GM12865 (cell line): ENCODE data around the gene SEZ6L.

ENCODE experiments used
- DNase-seq: peaks from one replicate; pipeline ENCODE4 v3.0.0; 2010; ENCODE audit warnings: low read depth
- H3K4me3 ChIP-seq: 2 replicates; pipeline ENCODE4 v1.5.1; 2011; ENCODE audit warnings: mild to moderate bottlenecking, low read depth, low read length, control low read depth
- CTCF ChIP-seq: IDR thresholded peaks from 2 replicates; pipeline ENCODE4 v1.5.1; 2011; ENCODE audit warnings: low read length, control low read depth, low read depth, inconsistent platforms; ENCODE audit not compliant: insufficient read depth; ENCODE audit errors: missing control alignments

Gene SEZ6L

GRCh38 chr22:26276529-26277160 is 107.4 kb downstream of the SEZ6L start:
- TF ChIP-seq CTCF, result no peak
- no peak for DNase-seq
- no peak overlapping the region for H3K4me3 ChIP-seq

- H3K4me3 ChIP-seq, result no peak overlapping the region
- TF ChIP-seq CTCF, result no peak
- no peak for DNase-seq
Observed at GRCh38 chr22:26281941-26282340, 112.7 kb downstream of the SEZ6L start.

GRCh38 chr22:26283330-26283729 is 114.1 kb downstream of the SEZ6L start:
- no peak overlapping the region for H3K4me3 ChIP-seq
- TF ChIP-seq CTCF, result no peak
- no peak for DNase-seq

- no peak for DNase-seq
- no peak for TF ChIP-seq CTCF
- no peak overlapping the region for H3K4me3 ChIP-seq
Observed at GRCh38 chr22:26285632-26286031, 116.4 kb downstream of the SEZ6L start.

GRCh38 chr22:26286091-26286820 is 117.0 kb downstream of the SEZ6L start:
- DNase-seq, result no peak
- no peak overlapping the region for H3K4me3 ChIP-seq
- no peak for TF ChIP-seq CTCF

GRCh38 chr22:26287382-26288225 is 118.3 kb downstream of the SEZ6L start:
- DNase-seq, result no peak
- TF ChIP-seq CTCF, result no peak
- no peak overlapping the region for H3K4me3 ChIP-seq
